ENCODE results near the gene PDZD2. TPM values are rescaled to one million over a fixed set of nuclear protein-coding genes. Genes with fewer than 3 reads are reported as not detected.

Gene PDZD2
- total and polyA plus RNA-seq, 3 donors from 2014 or later, result 47.3 to 89.1 (median 83.9) TPM

GRCh38 chr5:31986101-31986500, 347.2 kb downstream of the PDZD2 start:
- H3K27ac ChIP-seq, result no peak overlapping the region

GRCh38 chr5:31987985-31988710, 349.2 kb downstream of the PDZD2 start:
- no peak for TF ChIP-seq POLR2A (IDR thresholded peaks at IDR 0.05)
- TF ChIP-seq CTCF (IDR thresholded peaks at IDR 0.05), result no peak
- H3K27me3 ChIP-seq, result no peaks in the 10 kb centered on the region
- WGBS, 2 donors, result 93 to 96% methylated on average over 7 of the region's 7 CpGs
- peaks cover 6% of the 10 kb centered on the region for H3K4me1 ChIP-seq
- intact Hi-C loops (cut with DNase I; ENCODE audit: low total_unique reads), result no loop called here
- no peaks in the 10 kb centered on the region for H3K36me3 ChIP-seq (ENCODE audit: low read depth, missing control alignments)
- no peak overlapping the region for H3K4me3 ChIP-seq
- no peak for DNase-seq
- H3K9me3 ChIP-seq, result no peaks in the 10 kb centered on the region
- no peak overlapping the region for H3K27ac ChIP-seq

More at GRCh38 chr5:31986101-31986500, 347.2 kb downstream of the PDZD2 start:
- H3K36me3 ChIP-seq (ENCODE audit: low read depth, missing control alignments), result no peaks in the 10 kb centered on the region
- no peak overlapping the region for H3K4me3 ChIP-seq
- no peaks in the 10 kb centered on the region for H3K9me3 ChIP-seq
- no peaks in the 10 kb centered on the region for H3K27me3 ChIP-seq
- TF ChIP-seq POLR2A (IDR thresholded peaks at IDR 0.05), result no peak
- TF ChIP-seq CTCF (IDR thresholded peaks at IDR 0.05), result no peak
- intact Hi-C loops (cut with DNase I; ENCODE audit: low total_unique reads), result no loop called here
- WGBS, 2 donors, result 87 to 91% methylated on average over 5 of the region's 5 CpGs
- peaks cover 4% of the 10 kb centered on the region for H3K4me1 ChIP-seq
- no peak for DNase-seq

- Histone ChIP-seq H3K27ac (no peak overlapping the region), H3K27me3 (no peaks in the 10 kb centered on the region), H3K4me3 (no peak overlapping the region), H3K9me3 (no peaks in the 10 kb centered on the region), H3K4me1 (peaks cover 9% of the 10 kb centered on the region), H3K36me3 (ENCODE audit: low read depth, missing control alignments) (no peaks in the 10 kb centered on the region)
- intact Hi-C loops (cut with DNase I; ENCODE audit: low total_unique reads), result no loop called here
- DNase-seq, result no peak
- WGBS, 2 donors, result 79 to 85% methylated on average over 10 of the region's 10 CpGs
- TF ChIP-seq CTCF (IDR thresholded peaks at IDR 0.05), result no peak
- no peak for TF ChIP-seq POLR2A (IDR thresholded peaks at IDR 0.05)
Observed at GRCh38 chr5:31990081-31990650, 351.2 kb downstream of the PDZD2 start.

GRCh38 chr5:31990701-31991110, 351.8 kb downstream of the PDZD2 start:
- Histone ChIP-seq H3K4me3 (no peak overlapping the region), H3K4me1 (peaks cover 9% of the 10 kb centered on the region), H3K27ac (no peak overlapping the region), H3K27me3 (no peaks in the 10 kb centered on the region), H3K36me3 (ENCODE audit: low read depth, missing control alignments) (no peaks in the 10 kb centered on the region), H3K9me3 (no peaks in the 10 kb centered on the region)
- TF ChIP-seq CTCF (IDR thresholded peaks at IDR 0.05) (no peak), POLR2A (IDR thresholded peaks at IDR 0.05) (no peak)
- intact Hi-C loops (cut with DNase I; ENCODE audit: low total_unique reads), result no loop called here
- 67 to 89% methylated on average over 3 of the region's 3 CpGs for WGBS, 2 donors
- no peak for DNase-seq

Data from testis (tissue), 3 donors.